ENCODE data around the gene TMEM17.
"Not testable (repeated sequence)": the region's sequence is repeated elsewhere in the genome, so short reads cannot be mapped to it uniquely, and the experiment has no call there.

The TMEM17 gene, protein sequence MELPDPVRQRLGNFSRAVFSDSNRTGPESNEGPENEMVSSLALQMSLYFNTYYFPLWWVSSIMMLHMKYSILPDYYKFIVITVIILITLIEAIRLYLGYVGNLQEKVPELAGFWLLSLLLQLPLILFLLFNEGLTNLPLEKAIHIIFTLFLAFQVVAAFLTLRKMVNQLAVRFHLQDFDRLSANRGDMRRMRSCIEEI

DNA sequence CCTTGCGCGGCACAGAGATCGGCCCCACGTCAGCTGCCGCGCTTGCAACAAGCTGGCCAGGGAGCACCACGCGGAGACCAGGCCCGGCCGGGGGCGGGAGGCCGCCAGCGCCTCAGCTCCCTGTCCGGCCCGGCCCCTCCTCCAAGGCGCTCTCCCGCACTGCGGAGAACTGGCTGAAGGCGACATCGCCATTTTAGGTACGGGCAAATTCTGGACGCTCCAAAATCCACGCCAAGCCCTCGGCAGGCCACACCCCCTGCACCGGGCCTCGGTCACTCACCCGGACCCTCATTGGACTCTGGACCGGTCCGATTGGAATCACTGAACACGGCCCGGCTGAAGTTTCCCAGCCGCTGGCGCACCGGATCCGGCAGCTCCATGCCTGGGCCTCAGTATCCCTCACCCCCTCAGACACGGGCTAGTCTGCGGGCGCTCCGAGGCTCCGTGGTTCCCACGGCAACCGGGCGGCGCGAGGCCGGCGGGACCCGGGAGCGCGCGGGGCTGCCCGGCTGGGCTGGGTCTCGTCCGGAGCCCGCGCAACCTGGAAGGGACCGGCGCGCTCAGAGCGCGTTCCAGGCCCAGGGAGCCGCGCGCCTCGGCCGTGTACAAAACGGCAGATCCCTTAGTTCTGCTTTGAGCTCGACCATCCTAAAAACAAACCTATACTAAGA, at the start of gene TMEM17:
TSS of gene TMEM17 (minus strand) at position 446 of the 671 bp plus-strand sequence. CDS start at position 380, 66 bp downstream.
- DNase-seq: peak; percentile 49

DNA sequence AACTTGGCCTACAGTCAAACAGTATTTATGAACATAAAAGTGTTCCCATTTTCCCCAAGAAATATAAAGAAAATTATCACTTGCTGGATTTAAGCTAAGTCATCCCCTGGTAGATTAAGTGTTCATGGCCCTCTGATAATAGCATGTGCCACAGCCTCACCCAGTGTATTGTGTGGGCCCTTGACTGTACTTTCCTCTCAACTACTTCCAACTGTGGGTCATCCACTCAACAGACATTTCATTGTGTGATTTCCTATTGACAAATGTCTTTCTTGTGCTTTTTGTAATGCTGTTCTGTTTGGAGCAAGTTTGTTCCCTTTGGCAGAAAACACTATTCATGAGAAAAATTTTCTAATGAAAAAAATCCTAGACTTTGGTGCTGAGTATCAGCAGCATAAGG, 48.4 kb upstream of the TMEM17 start:
- no peak for DNase-seq

DNA sequence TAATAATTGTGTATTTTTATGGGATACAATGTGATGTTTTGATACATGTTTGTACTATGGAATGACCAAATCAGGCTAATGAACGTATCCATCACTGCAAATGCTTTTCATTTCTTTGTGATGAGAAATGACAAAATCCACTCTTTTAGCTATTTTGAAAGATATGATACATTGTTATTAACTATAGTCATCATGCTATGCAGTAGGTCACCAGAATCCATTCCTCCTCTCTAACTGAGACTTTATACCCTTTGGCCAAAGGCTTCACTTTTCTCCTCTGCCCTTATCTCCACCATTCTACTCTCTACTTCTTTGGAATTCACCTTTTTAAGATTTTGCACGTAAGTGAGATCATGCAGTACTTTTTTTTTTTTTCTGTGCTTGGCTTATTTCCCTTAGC, 44.5 kb upstream of the TMEM17 start:
- DNase-seq: no peak

DNA sequence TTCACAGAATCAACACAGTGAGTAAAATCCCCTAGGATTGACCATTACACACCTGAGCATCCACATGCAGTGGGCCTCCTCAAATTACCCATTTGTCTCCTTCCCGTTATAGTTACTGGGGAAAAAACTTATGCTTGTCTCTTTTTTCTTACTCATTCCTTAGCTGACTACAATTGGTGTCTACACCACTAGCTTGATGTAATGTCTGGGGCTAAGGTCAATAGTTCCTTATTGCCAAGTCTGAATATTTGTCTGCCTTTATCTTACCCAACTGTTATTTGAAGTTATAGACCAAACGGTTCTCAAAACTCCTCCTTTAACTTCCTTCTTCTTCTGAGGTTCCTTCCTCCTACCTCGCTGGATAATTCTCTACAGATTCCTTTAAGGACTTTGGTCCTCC, 41.9 kb upstream of the TMEM17 start:
- no peak for DNase-seq

DNA sequence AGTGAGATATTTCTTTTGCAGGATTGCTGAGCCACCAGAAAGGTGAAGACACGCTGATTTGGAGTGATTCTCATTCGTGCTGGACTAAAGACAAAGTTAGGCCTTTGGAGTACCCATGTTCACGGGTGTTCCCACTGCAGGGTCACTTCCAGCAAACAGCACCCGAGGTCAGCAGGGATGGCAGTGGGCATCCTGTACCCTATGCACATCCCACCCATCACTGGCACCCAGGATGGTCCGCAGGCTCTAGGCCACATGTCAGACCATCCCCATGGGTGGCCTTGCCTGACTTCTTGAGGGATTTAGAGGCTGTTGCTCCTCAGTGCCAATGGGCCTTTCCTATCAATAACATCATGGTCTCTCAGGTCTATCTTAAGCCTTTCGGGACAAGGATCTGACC, 39.3 kb upstream of the TMEM17 start:
- DNase-seq: no peak

DNA sequence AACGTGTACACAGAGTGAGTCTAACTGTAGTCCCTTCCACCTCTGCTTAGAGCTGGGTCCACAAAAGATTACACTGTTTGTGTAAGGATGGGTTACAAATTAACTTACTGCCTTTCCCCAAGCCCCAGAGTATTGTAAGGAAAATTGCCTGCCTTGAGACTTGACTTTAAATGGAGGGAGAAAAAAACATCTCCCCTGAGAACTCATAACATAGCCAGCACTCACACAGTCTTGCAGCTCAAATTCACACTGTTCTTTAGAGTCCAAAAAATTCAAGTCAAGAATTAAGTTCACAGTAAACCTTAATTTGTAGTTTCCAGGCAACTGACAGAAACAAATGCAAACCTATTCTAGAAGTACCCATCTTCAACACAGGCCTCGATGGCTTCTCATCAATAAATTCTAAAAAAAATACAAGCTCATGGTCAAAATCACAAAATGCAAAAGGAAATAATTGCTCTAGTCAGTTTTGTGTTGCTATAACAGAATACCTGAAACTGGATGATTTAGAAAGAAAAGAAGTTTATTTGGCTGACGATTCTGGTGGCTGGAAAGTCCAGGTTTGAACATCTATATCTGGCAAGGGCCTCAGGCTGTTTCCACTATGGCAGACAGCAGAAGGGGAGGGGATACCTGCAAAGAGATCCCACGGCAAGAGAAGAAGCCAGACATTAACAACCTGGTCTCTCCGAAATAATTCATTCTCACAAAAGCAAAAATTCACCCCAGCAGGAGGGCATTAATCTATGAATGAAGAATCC, 34.6 kb upstream of the TMEM17 start:
- no peak for DNase-seq

DNA sequence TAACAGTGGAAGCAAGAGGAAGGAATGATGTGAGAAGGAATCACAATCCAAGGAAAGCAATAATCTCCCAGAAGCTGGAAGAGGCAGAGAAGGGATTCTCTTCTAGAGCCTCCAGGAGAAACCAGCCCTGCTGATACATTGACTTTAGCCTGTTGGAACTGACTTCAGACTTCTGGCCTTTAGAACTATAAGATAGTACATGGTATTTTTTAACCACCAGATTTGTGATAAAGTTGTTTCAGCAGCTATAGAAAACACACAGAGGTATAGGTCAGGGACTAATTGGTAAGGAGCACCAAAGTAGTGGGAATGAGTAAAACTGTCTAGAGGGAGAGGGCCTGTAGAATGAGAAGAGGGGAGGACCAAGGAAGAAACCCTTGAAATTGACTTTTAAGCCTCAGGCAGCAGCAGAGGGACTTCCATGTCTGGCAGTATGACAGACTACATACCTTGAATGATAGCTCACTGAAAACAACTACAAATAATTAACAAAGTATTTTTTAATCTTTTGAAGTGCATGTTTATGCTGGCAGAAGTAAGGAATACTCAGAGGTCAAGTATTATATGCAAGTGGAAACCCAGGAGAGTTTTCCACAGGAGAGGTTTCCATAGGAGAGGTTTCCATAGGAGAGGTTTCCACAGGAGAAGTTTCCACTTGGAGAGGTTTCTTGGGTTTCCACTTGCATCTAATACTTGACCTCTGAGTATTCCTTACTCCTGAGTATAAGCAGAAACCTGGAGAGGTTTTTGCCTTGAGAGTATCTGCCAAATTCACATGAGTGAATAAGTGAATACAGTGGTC, 33.8 kb upstream of the TMEM17 start:
- DNase-seq: no peak

DNA sequence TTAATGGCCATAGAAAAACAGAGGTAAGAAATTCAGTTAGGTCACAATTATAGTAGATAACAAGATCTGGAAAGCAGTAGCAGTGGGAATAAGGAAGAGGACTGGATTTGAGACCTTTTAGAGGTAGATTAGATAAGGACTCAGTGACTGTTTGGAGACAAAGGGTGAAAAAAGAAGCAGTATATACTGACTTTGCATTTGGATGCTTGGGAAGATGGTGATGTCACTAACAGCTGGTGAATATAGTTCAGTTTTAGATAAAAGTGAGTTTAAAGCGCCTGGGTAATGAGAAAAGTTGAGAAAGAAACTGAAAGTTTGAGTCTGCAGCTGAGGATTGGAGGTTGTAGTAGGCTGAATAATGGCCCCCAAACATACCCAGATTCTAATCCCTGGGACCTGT, 32.8 kb upstream of the TMEM17 start:
- DNase-seq: no peak

DNA sequence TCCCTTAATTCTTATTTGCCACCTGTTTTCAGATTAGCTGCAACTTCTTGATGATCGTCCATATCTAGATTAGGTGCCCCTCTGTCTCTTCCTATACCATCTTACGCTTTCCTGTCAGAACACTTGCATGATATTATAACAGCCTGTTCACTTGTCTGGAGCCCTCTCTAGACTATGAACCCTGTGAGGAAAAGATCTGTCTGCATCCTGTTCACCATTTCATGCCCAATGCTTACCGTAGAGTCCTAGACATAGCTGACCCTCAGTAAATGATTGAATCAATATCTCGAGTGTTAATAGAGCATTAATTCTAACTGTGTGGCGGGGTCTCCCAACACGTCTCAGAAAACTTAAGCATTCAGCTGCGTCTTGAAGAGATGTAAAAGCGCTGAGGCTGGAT, 31.8 kb upstream of the TMEM17 start:
- DNase-seq: no peak

DNA sequence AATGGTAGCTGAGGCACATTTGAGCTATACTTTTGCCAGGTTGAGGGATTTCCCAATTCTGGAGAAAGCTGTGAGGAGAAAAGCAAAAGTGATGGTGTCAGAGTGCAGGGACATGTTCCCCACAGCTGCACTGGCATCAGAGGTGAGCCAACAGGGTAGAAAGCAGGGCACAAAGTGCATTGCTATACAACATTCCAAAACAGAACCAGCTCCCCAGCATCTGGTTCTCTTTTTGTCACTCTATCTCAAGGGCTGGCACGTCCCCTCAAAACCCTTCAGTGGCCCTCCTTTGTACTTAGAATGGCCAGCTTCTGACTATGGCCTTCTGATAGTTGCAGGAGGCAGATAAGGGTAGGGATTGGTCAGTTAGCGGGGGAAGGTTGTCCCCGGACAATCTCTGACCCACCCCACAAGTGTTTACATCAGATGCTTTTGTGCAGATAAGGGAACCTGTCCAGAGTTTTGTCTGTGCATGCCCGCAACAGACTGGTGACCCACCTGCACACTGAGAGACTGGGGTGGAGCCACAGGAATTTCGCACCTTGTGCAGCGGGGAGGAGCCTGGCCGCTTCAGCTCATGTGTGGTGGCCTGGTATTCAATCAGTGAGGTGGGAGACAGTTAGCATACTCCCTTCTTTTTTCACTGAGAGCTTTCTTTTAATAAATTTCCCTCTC, 31.0 kb upstream of the TMEM17 start:
- DNase-seq: no peak

DNA sequence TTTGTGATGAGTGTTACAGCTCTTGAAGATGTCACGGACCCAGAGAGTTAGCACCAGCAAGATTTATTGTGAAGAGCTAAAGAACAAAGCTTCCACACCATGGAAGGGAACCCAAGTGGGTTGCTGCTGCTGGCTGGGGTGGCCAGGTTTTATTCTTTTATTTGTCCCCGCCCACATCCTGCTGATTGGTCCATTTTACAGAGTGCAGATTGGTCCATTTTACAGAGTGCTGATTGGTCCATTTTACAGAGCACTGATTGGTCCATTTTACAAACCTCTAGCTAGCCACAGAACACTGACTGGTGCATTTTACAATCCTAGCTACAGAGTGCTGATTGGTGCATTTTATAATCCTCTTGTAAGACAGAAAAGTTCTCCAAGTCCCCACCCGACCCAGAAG, 29.5 kb upstream of the TMEM17 start:
- DNase-seq: not testable (repeated sequence)

DNA sequence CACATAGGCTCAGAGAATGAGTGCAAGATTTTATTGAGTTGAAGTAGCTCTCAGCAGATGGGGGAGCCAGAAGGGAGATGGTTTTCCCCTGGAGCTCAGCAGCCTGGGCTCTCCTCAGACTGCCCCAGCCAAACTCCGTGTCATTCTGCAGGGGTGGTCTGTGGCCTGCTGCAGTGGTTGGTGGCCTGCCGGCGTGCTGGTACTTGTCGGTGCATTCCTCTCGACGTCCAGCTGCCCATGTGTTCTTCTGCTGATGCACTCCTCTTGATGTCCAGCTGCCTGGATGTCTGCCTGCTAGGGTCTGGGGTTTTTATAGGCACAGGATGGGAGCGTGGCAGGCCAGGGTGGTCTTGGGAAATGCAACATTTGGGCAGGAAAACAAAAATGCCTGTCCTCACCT, 25.6 kb upstream of the TMEM17 start:
- no peak for DNase-seq

DNA sequence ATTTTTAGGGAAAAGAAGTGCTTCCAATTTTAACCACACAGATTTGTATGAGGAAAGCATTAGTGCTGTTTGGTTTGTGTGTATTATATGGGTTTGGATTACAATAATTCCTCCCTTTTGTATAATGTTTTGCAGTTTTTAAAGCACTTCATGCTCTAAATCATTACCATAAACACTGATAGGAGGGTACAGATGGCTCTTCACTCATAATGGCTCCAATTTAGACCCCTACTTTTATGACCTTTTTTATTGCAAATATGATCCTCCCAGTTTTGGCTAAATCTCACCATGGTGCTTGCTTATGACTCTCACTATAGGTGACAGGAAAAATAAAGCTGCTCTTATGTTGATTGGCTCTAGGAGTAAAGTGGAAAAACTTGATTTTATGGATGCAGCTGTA, 23.8 kb upstream of the TMEM17 start:
- DNase-seq: no peak

DNA sequence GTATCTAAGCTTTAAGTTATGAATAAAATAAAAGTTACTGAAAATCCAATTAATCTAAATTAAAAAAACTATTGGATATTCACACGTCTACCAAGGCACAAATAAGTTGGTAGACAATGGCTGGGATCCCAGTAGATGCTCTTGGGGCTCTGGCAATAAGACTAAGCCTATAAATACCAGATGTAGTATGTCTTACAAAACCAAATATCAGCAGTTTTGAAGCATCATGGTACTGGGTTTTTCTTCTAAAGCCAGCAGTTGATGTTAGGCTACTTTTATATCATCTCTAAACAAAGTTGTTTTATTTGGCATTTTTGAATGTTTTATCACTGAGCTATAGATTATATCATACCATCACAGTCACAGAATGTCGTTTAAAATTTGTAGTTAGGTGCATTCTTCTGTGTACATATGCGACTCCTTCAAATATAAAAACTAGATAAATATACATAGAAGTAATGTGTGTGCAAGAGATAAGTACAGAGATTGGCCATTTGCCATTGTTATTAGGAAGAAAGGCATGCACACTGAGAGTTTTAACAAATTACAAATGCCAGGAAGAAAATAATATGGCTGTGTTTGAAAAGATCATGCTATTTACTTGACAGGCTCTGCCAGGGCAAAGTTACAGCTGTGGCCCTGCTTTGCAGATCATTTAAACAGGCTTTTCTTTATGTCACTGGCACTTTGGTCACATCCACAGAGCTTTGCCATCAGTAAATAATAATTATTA, 21.6 kb upstream of the TMEM17 start:
- DNase-seq: no peak

DNA sequence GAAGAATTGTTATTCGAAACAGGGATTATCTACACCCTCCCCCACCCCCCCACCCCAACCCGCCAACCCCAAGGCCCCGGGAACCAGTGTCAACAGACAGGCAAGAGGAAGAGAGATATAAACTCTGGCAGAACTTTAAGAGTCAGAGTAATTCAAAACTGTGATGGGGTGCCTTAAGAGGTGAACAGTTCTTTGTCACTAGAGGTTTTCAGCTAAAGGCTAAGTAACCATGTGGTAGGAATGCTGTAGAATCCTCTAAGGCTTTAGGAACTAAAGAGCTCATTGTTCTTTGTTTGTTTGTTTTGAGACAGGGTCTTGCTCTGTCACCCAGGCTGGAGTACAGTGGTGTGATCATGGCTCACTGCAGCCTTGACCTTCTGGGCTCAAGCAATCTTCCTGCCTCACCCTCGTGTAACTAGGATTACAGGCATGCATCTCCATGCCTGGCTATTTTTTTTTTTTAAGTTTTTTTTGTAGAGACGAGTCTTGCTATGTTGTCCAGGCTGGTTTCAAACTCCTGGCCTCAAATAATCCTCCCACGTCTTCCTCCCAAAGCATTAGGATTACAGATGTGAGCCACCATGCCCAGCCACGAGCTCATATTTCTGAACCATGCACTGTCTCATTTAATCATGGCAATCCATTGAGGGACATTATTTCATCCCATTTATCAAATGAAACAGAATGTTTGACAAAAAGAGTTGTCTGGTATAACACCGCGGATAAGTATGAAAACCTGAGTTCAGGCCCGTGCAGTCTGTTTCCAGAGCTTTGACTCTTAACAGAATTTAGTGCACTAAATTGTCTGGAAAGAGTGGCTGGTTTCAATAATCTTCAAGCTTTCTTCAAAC, 20.8 kb upstream of the TMEM17 start:
- DNase-seq: no peak

DNA sequence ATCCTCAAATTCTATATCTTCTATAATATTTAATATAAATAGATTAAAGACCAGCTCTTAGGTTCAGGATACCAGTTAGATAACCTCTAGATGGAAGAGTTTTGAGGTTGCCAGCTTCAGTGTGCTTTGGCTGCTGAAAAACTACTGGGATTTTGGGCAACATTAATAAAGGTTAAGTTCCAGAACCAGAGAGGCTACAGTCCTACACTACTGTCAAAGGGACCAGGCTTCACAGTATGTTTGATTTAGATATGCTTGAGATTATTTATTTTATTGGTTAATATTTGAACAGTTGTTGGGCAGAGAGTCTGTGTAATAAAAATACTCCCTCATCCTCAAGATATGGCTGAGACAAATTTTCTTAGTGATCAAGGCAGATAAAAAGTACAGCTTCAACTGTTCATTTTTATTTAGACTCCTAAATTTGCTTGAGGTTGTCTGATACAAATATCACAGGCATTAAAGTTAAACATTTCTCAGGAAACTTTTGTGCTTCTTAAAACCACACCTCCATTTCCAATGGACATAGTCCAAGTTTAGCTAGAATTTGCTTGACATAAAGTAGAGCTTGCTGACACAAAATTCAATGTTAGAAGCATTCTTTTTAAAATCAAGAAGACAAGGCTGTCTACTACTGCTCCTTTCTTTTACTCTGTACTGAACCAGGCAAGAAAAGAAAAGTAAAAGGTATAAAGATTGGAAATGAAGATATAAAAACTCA, 19.7 kb upstream of the TMEM17 start:
- no peak for DNase-seq

DNA sequence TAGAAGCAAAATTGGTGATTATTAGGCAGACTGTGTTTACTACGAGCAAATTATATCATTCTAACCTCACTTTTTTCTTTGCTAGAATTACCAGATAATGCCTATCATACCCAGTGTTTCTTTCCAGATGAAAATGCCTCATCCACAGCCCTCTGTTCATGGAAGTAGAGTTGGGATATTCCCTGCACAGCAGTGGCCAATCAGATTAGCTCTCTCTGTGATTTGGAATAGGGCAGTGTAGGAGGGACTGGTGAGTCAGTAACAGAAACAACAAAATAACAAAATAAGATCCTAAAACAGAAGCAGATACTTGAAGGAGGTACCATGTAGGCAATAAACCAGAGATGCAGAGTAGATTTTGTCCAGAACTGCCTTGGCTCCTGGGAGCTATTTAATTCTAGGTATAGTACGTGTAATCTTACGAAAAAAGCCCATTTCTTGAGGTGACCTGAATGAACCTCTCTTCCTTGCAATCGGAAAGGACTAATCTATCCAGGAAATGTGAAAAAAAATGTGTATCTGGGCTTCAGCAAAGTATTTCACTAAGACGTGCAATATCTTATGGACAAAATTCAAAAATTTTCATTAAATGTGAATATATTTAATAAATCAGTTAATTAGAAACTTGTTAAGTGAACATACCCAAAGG, 18.4 kb upstream of the TMEM17 start:
- no peak for DNase-seq

DNA sequence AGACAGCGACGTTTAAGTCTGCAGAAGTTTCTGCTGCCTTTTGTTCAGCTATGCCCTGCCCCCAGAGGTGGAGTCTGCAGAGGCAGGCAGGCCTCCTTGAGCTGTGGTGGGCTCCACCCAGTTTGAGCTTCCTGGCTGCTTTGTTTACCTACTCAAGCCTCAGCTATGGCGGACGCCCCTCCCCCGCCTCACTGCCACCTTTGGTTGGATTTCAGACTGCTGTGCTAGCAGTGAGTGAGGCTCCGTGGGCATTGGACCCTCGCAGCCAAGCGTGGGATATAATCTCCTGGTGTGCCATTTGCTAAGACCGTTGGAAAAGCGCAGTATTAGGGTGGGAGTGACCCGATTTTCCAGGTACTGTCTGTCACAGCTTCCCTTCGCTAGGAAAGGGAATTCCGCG, 15.1 kb upstream of the TMEM17 start:
- not testable (repeated sequence) for DNase-seq

DNA sequence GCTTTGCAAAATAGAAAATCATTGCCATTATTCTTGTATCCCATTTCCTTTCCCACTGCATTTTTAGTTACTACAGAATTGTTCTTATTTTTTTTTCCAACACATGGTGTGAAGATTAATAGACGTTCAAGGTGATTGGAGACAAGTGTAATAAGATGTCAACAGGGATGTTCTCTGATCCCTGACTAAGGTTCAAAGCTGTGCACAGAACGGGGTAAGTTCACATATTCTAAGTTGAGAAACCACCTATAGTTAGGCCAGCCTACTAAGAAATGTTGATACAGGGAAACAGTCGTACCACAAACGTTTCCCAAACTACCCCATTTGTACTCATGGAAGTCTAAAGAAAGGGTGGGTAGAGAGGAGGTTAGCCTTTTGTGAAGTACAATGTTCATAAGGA, 6.4 kb upstream of the TMEM17 start:
- no peak for DNase-seq

DNA sequence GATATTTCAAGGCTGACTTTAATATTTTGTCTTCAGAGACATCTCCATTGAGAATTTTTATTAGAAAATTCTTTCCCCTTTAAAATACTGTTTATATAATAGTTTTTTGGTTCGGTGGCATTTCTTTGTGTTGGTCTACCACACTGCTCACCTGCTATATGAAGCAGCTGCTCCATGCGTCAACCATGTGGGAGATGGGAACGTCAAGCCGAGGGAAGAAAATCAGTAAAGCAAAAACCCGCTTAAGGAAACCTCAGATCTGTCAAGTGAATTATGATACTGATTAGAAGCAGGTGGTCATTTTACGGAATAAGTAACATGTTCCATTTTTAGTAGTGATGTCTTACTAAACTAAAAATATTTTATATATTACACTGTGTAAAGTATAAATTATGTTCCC, 5.6 kb upstream of the TMEM17 start:
- no peak for DNase-seq

Measured in NCI-H187 treated with DMSO at 0.1 percent for 48 hours (cell line).